Vagina (tissue), 2 donors: Measurements from ENCODE around the gene SERPINE1. TPM values are rescaled to one million over a fixed set of nuclear protein-coding genes. Genes with fewer than 3 reads are reported as not detected.
"Not testable (repeated sequence)": the region's sequence is repeated elsewhere in the genome, so short reads cannot be mapped to it uniquely, and the experiment has no call there.

Source experiments
- DNase-seq, 2 donors: peaks; one replicate each; pipeline ENCODE4 v3.0.0-alpha.2; 2017; ENCODE audit errors: extremely low spot score in 2 of 2
- H3K27ac ChIP-seq: fragments of 200-600 bp; sonication (generic); one replicate; pipeline ENCODE4 v1.5.1; 2019
- H3K27me3 ChIP-seq: fragments of 200-600 bp; sonication (generic); one replicate; pipeline ENCODE4 v1.5.1; 2019
- H3K36me3 ChIP-seq, 2 donors: fragments of 200-600 bp; sonication (generic); one replicate each; pipeline ENCODE4 v1.5.1; 2017 to 2019
- H3K4me1 ChIP-seq: fragments of 200-600 bp; sonication (generic); one replicate; pipeline ENCODE4 v1.5.1; 2019
- H3K4me3 ChIP-seq, 2 donors: fragments of 200-600 bp; sonication (generic); 1 replicate in 1 of 2; 2 replicates in 1 of 2; pipeline ENCODE4 v1.5.1; 2016 to 2019
- H3K9me3 ChIP-seq: fragments of 200-600 bp; sonication (generic); one replicate; pipeline ENCODE4 v1.5.1; 2019
- CTCF ChIP-seq, 3 experiments: fragments of 450-650 bp in 2 of 3; fragments of 200-600 bp in 1 of 3; sonication (generic) in 1 of 3; IDR thresholded peaks; one replicate each; pipeline ENCODE4 v1.5.1; 2017 to 2019; ENCODE audit warnings: antibody characterized with exemption in 3 of 3, mild to moderate bottlenecking in 2 of 3, moderate library complexity in 2 of 3
- POLR2A ChIP-seq, 2 donors: fragments of 450-650 bp; IDR thresholded peaks; one replicate each; pipeline ENCODE4 v1.6.1; 2017; ENCODE audit warnings: antibody characterized with exemption in 2 of 2, mild to moderate bottlenecking in 2 of 2, moderate library complexity in 2 of 2
- POLR2AphosphoS5 ChIP-seq, 2 donors: sonication (generic); formaldehyde crosslinking; IDR thresholded peaks; one replicate each; pipeline ENCODE4 v1.9.0; 2017; ENCODE audit warnings: antibody characterized with exemption in 2 of 2, mild to moderate bottlenecking in 2 of 2, low read depth in 1 of 2; ENCODE audit not compliant: insufficient read depth in 1 of 2
- intact Hi-C: fragments of 100-400 bp; cut with DNase I; formaldehyde crosslinking; loops from one replicate; pipeline ENCODE4 v1.15.1; 2023
- total RNA-seq: library from RNA; depleted of rRNA; stranded (reverse); fragments of >200 nt; gene quantifications from one replicate; pipeline ENCODE4 v1.2.3, GENCODE V29; 2016

Gene SERPINE1
- total RNA-seq, 1 donor from 2014 or later = 14.7 TPM

DNA sequence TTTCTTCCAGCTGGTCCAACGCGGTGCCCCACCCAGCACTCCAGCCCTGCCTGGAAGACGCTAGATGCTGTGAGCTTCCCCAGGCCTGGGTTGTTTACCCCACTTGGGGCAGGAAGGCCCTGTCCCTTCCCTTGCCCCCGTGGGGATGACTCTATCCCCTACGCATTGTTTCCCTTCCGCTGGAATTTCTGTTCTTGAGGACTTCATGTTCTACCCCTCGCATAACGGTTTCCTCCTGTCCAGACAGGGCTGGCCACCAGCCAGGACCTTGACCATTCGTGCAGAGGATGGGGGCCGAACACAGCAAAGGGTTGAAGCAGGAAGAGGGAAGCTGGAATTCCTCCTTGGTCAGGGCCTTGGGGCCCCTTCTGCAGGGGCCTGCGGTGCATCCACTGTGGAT is 14.7 kb upstream of the SERPINE1 start:
- Histone ChIP-seq H3K4me1 (no peaks in the 10 kb centered on the region), H3K9me3 (no peaks in the 10 kb centered on the region), H3K4me3 (no peak overlapping the region), H3K27ac (peak overlapping the region; percentile 58), H3K36me3 (no peaks in the 10 kb centered on the region), H3K27me3 (no peaks in the 10 kb centered on the region)
- intact Hi-C loops = no loop called here
- TF ChIP-seq CTCF (IDR thresholded peaks at IDR 0.05) (no peak), POLR2AphosphoS5 (IDR thresholded peaks at IDR 0.05; ENCODE audit: insufficient read depth in 1 of 2, low read depth in 1 of 2) (peak; percentile 80 to 93)
- no peak for DNase-seq

GRCh38 chr7:101113140-101113539 is 13.8 kb upstream of the SERPINE1 start:
- H3K27ac ChIP-seq, H3K4me1 ChIP-seq, intact Hi-C loops, H3K36me3 ChIP-seq, H3K27me3 ChIP-seq, H3K4me3 ChIP-seq, DNase-seq, H3K9me3 ChIP-seq: not testable (repeated sequence)

GRCh38 chr7:101113836-101114235 is 13.1 kb upstream of the SERPINE1 start:
- intact Hi-C loops = no loop called here
- Histone ChIP-seq H3K36me3 (no peaks in the 10 kb centered on the region), H3K4me1 (peaks cover 8% of the 10 kb centered on the region), H3K27me3 (no peaks in the 10 kb centered on the region), H3K27ac (peak overlapping the region; percentile 6), H3K4me3 (no peak overlapping the region), H3K9me3 (no peaks in the 10 kb centered on the region)
- DNase-seq = no peak
- no peak for TF ChIP-seq POLR2A (IDR thresholded peaks at IDR 0.05)
- no peak for TF ChIP-seq POLR2AphosphoS5 (IDR thresholded peaks at IDR 0.05; ENCODE audit: insufficient read depth in 1 of 2, low read depth in 1 of 2)
- TF ChIP-seq CTCF (IDR thresholded peaks at IDR 0.05) = no peak

GRCh38 chr7:101114492-101114891 is 12.4 kb upstream of the SERPINE1 start:
- TF ChIP-seq POLR2AphosphoS5 (IDR thresholded peaks at IDR 0.05; ENCODE audit: insufficient read depth in 1 of 2, low read depth in 1 of 2) (no peak), POLR2A (IDR thresholded peaks at IDR 0.05) (no peak)
- no peak for DNase-seq
- no peaks in the 10 kb centered on the region for H3K36me3 ChIP-seq
- H3K4me1 ChIP-seq = peaks cover 8% of the 10 kb centered on the region
- H3K4me3 ChIP-seq = no peak overlapping the region
- peak overlapping the region; percentile 6 for H3K27ac ChIP-seq
- intact Hi-C loops = no loop called here
- no peaks in the 10 kb centered on the region for H3K27me3 ChIP-seq
- no peaks in the 10 kb centered on the region for H3K9me3 ChIP-seq

DNA sequence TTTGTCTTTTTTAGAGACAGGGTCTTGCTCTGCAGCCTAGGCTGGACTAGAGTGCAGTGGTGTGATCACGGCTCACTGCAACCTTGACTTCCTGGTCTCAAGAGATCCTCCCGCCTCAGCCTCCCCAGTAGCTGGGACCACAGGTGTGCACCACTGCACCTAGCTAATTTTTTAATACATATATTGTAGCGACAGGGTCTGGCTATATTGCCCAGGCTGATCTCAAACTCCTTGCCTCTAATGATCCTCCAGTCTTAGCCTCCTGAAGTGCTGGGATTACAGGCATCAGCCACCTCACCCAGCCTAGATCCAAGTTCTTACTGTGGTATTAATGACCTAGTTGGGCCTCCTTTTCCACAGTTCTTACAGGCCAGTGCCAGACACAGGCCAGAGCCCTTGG is 11.7 kb upstream of the SERPINE1 start:
- no peaks in the 10 kb centered on the region for H3K27me3 ChIP-seq
- no peaks in the 10 kb centered on the region for H3K9me3 ChIP-seq
- TF ChIP-seq POLR2AphosphoS5 (IDR thresholded peaks at IDR 0.05; ENCODE audit: insufficient read depth in 1 of 2, low read depth in 1 of 2) (no peak), CTCF (IDR thresholded peaks at IDR 0.05) (no peak), POLR2A (IDR thresholded peaks at IDR 0.05) (no peak)
- H3K4me1 ChIP-seq = peaks cover 8% of the 10 kb centered on the region
- H3K4me3 ChIP-seq = no peak overlapping the region
- no peak for DNase-seq
- intact Hi-C loops = no loop called here
- H3K36me3 ChIP-seq = no peaks in the 10 kb centered on the region
- no peak overlapping the region for H3K27ac ChIP-seq

DNA sequence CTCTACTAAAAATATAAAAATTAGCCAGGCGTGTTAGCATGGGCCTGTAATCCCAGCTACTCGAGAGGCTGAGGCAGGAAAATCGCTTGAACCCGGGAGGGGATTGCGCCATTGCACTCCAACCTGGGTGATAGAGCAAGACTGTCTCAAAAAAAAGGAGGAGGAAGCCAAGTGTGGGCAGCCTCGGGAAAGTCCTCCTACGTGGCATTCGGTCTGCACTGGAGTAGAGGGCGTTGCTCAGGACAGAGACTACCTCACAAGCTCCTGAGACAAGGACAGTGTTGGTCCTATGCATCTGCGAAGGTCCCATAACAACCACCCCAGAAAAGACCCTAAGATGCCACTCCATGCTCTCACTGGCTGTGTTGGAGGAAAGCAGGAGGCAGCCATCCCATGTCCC is 10.0 kb upstream of the SERPINE1 start:
- H3K27ac ChIP-seq = peak overlapping the region; percentile 39
- no peaks in the 10 kb centered on the region for H3K9me3 ChIP-seq
- H3K4me1 ChIP-seq = peaks cover 15% of the 10 kb centered on the region
- no peak overlapping the region for H3K4me3 ChIP-seq
- H3K36me3 ChIP-seq = no peaks in the 10 kb centered on the region
- no peak for DNase-seq
- intact Hi-C loops = no loop called here
- TF ChIP-seq POLR2A (IDR thresholded peaks at IDR 0.05) (no peak), CTCF (IDR thresholded peaks at IDR 0.05) (no peak), POLR2AphosphoS5 (IDR thresholded peaks at IDR 0.05; ENCODE audit: insufficient read depth in 1 of 2, low read depth in 1 of 2) (no peak)
- H3K27me3 ChIP-seq = no peaks in the 10 kb centered on the region
